HepG2 (cell line): ENCODE data around the gene MBD4. TPM values are rescaled to one million over a fixed set of nuclear protein-coding genes. Genes with fewer than 3 reads are reported as not detected.
A peak's percentile ranks its signal among the peaks of the same experiment; 100 is the strongest.

Experiments used
- ATAC-seq: fragments of 200-7000 bp; cut with Tn5 transposase; 3 replicates; pipeline ENCODE4 v1.9.1; 2020; ENCODE audit warnings: mild to moderate bottlenecking, moderate library complexity
- BruUV-seq: library from RNA; stranded (reverse); fragments of 400-500 nt; replicated peaks from 2 replicates; lab custom pipeline; 2021; lab: Mats Ljungman, UMichigan
- CTCF ChIA-PET: fragments of 300-600 bp; formaldehyde crosslinking; extraction: SDS; loops from one replicate; lab custom pipeline; 2021; ENCODE audit warnings: low total read pairs, inconsistent platforms, low intra/inter-chr PET ratio; lab: Yijun Ruan, JAX
- POLR2A ChIA-PET: fragments of 350-600 bp; sonication (Branson Sonifier 250); formaldehyde crosslinking; loops from one replicate; lab custom pipeline; 2020; ENCODE audit warnings: antibody characterized with exemption, inconsistent platforms; lab: Yijun Ruan, JAX
- DNase-seq: peaks from one replicate; pipeline ENCODE4 v3.0.0-alpha.2; 2015; ENCODE audit warnings: low spot score
- FAIRE-seq: peaks from 3 replicates; lab custom pipeline; 2011; peaks lifted over from hg19 to GRCh38; lab: Jason Lieb, UNC
- H2AFZ ChIP-seq: one replicate; pipeline ENCODE4 v1.6.1; 2011; ENCODE audit warnings: low read length, inconsistent platforms
- H3K27ac ChIP-seq: fragments of 300-600 bp; 3 replicates; pipeline ENCODE4 v1.8.0; 2011; ENCODE audit warnings: mixed run types, mild to moderate bottlenecking, mixed read lengths, low read length, inconsistent platforms; ENCODE audit not compliant: insufficient read depth; ENCODE audit errors: extremely low read length
- H3K27me3 ChIP-seq, 2 experiments: fragments of 200-600 bp in 1 of 2; 2 replicates in 1 of 2; 3 replicates in 1 of 2; pipeline versions ENCODE4 v1.6.0 to v1.8.0; 2011; ENCODE audit warnings: low read length in 2 of 2, mild to moderate bottlenecking in 2 of 2, moderate library complexity in 2 of 2, inconsistent platforms in 1 of 2; ENCODE audit not compliant: insufficient read depth in 2 of 2, control insufficient read depth in 1 of 2
- H3K36me3 ChIP-seq, 2 experiments: fragments of 200-600 bp in 1 of 2; replicated peaks in 1 of 2; 2 replicates in 1 of 2; 3 replicates in 1 of 2; pipeline versions ENCODE4 v1.5.1 to v1.8.0; 2011; ENCODE audit warnings: low read length in 2 of 2, inconsistent platforms in 1 of 2; ENCODE audit not compliant: insufficient read depth in 2 of 2, control insufficient read depth in 1 of 2
- H3K4me1 ChIP-seq: 2 replicates; pipeline ENCODE4 v1.5.1; 2012; ENCODE audit warnings: low read length, inconsistent platforms; ENCODE audit not compliant: insufficient read depth
- H3K4me2 ChIP-seq: 2 replicates; pipeline ENCODE4 v1.6.0; 2011; ENCODE audit warnings: low read depth, low read length, inconsistent platforms
- H3K4me3 ChIP-seq, 3 experiments: fragments of 200-600 bp in 1 of 3; sonication (generic), shearing (Covaris generic) in 1 of 3; replicated peaks in 1 of 3; 2 replicates each; pipeline ENCODE4 v1.5.1; 2011 to 2016; ENCODE audit warnings: low read length in 3 of 3, inconsistent platforms in 2 of 3, low read depth in 2 of 3, mild to moderate bottlenecking in 2 of 3, control low read depth in 1 of 3, mixed read lengths in 1 of 3; ENCODE audit not compliant: insufficient read depth in 1 of 3
- H3K79me2 ChIP-seq: one replicate; pipeline ENCODE4 v1.6.1; 2011; ENCODE audit warnings: low read length, inconsistent platforms; ENCODE audit not compliant: insufficient read depth
- H3K9ac ChIP-seq: 2 replicates; pipeline ENCODE4 v1.6.0; 2011; ENCODE audit warnings: mild to moderate bottlenecking, low read depth, low read length, inconsistent platforms; ENCODE audit not compliant: insufficient read depth
- H3K9me3 ChIP-seq: 2 replicates; pipeline ENCODE4 v1.5.1; 2012; ENCODE audit warnings: mild to moderate bottlenecking, low read length
- H4K20me1 ChIP-seq: 2 replicates; pipeline ENCODE4 v1.6.0; 2011; ENCODE audit warnings: inconsistent platforms, mild to moderate bottlenecking, low read length, moderate library complexity; ENCODE audit not compliant: insufficient read depth
- AGO1 ChIP-seq: fragments of 200-400 bp; formaldehyde crosslinking; IDR thresholded peaks from 2 replicates; pipeline ENCODE4 v1.6.1; 2017; ENCODE audit warnings: mild to moderate bottlenecking, low read depth, low read length, moderate library complexity; ENCODE audit not compliant: poor library complexity, severe bottlenecking
- ELF1 ChIP-seq: sonication (generic); formaldehyde crosslinking; IDR thresholded peaks from 2 replicates; pipeline ENCODE4 v1.4.0; 2020; ENCODE audit warnings: missing genetic modification reagents
- ELF3 ChIP-seq: IDR thresholded peaks from 2 replicates; pipeline ENCODE4 v1.6.1; 2016; ENCODE audit warnings: missing genetic modification reagents, missing compliant biosample characterization
- FOXM1 ChIP-seq: sonication (generic); formaldehyde crosslinking; IDR thresholded peaks from 2 replicates; pipeline ENCODE4 v1.5.0; 2020; ENCODE audit warnings: missing genetic modification reagents
- GABPA ChIP-seq, 2 experiments: IDR thresholded peaks; 2 replicates each; pipeline ENCODE4 v1.6.1; 2011 to 2016; ENCODE audit warnings: low read depth in 2 of 2, low read length in 1 of 2, missing biosample characterization in 1 of 2, missing genetic modification characterization in 1 of 2
- GLI4 ChIP-seq: sonication (generic); formaldehyde crosslinking; IDR thresholded peaks from 2 replicates; pipeline ENCODE4 v1.5.1; 2020; ENCODE audit warnings: missing genetic modification reagents, mild to moderate bottlenecking, moderate library complexity, borderline replicate concordance
- GTF2F1 ChIP-seq: fragments of 150-350 bp; IDR thresholded peaks from 2 replicates; pipeline ENCODE4 v1.6.1; 2014; ENCODE audit warnings: low read length
- HES4 ChIP-seq: sonication (generic); formaldehyde crosslinking; IDR thresholded peaks from 2 replicates; pipeline ENCODE4 v1.9.0; 2021; ENCODE audit warnings: mild to moderate bottlenecking, missing genetic modification reagents, borderline replicate concordance
- HMG20A ChIP-seq: IDR thresholded peaks from 2 replicates; pipeline ENCODE4 v1.6.1; 2016; ENCODE audit warnings: borderline replicate concordance
- KDM2A ChIP-seq: sonication (generic); formaldehyde crosslinking; IDR thresholded peaks from 2 replicates; pipeline ENCODE4 v1.4.0; 2020; ENCODE audit warnings: low read depth, missing genetic modification reagents, borderline replicate concordance
- MAFF ChIP-seq: IDR thresholded peaks from 2 replicates; pipeline ENCODE4 v1.6.1; 2011; ENCODE audit warnings: low read depth, low read length, improper control_type of control experiment
- MTF1 ChIP-seq: sonication (generic); formaldehyde crosslinking; IDR thresholded peaks from 2 replicates; pipeline ENCODE4 v1.5.0; 2020; ENCODE audit warnings: missing genetic modification reagents
- NFE2L1 ChIP-seq: sonication (generic); formaldehyde crosslinking; IDR thresholded peaks from 2 replicates; pipeline ENCODE4 v1.4.0; 2020; ENCODE audit warnings: missing genetic modification reagents, mild to moderate bottlenecking, borderline replicate concordance
- PITX1 ChIP-seq: sonication (generic); formaldehyde crosslinking; IDR thresholded peaks from 2 replicates; pipeline ENCODE4 v1.5.1; 2020; ENCODE audit warnings: mild to moderate bottlenecking, missing genetic modification reagents
- SNAI1 ChIP-seq: sonication (generic); formaldehyde crosslinking; IDR thresholded peaks from 2 replicates; pipeline ENCODE4 v1.5.0; 2020; ENCODE audit warnings: mild to moderate bottlenecking, missing genetic modification reagents, borderline replicate concordance
- SRSF9 ChIP-seq: fragments of 200-400 bp; formaldehyde crosslinking; IDR thresholded peaks from 2 replicates; pipeline ENCODE4 v1.6.1; 2018; ENCODE audit warnings: borderline replicate concordance, mild to moderate bottlenecking, low read depth, low read length; ENCODE audit not compliant: insufficient read depth, poor library complexity, severe bottlenecking
- THAP11 ChIP-seq: IDR thresholded peaks from 2 replicates; pipeline ENCODE4 v1.6.1; 2016; ENCODE audit warnings: missing biosample characterization, missing genetic modification reagents
- ZBTB20 ChIP-seq: sonication (generic); formaldehyde crosslinking; IDR thresholded peaks from 2 replicates; pipeline ENCODE4 v1.8.1; 2023; ENCODE audit warnings: missing genetic modification reagents, low read depth, mild to moderate bottlenecking, borderline replicate concordance
- ZMYM3 ChIP-seq: sonication (generic); formaldehyde crosslinking; IDR thresholded peaks from 2 replicates; pipeline ENCODE4 v1.5.1; 2020; ENCODE audit warnings: mild to moderate bottlenecking, missing genetic modification reagents
- ZMYM4 ChIP-seq: sonication (generic); formaldehyde crosslinking; IDR thresholded peaks from 2 replicates; pipeline ENCODE4 v1.8.1; 2023; ENCODE audit warnings: mild to moderate bottlenecking, missing genetic modification reagents
- ZNF644 ChIP-seq: IDR thresholded peaks from 2 replicates; pipeline ENCODE4 v1.6.1; 2016; ENCODE audit warnings: low read depth
- ZNF782 ChIP-seq: sonication (generic); formaldehyde crosslinking; IDR thresholded peaks from 2 replicates; pipeline ENCODE4 v1.4.0; 2020; ENCODE audit warnings: missing genetic modification reagents, mild to moderate bottlenecking, borderline replicate concordance
- ZNF83 ChIP-seq: sonication (generic); formaldehyde crosslinking; IDR thresholded peaks from 2 replicates; pipeline ENCODE4 v1.4.0; 2020; ENCODE audit warnings: missing genetic modification reagents, mild to moderate bottlenecking, borderline replicate concordance
- WGBS: methylation state at CpG from one replicate; pipeline ENCODE4 v1.1.6; 2017; ENCODE audit warnings: low lambda C conversion rate; 5-methylcytosine and 5-hydroxymethylcytosine counted together
- in situ Hi-C: cut with HindIII; loops from 2 replicates; pipeline ENCODE4 v1.10.0; 2017; ENCODE audit warnings: low pct_unique_long_range_greater_than_20kb; ENCODE audit not compliant: extremely low pct_ligation_motif_present
- intact Hi-C: fragments of 100-400 bp; cut with micrococcal nuclease; formaldehyde crosslinking; loops from one replicate; pipeline ENCODE4 v1.10.0; 2022; ENCODE audit not compliant: unreplicated experiment
- polyA plus RNA-seq, 8 experiments: library from polyadenylated mRNA; depleted of rRNA in 3 of 8; stranded (reverse) in 7 of 8; unstranded in 1 of 8; fragments of >200 nt; fragmentation: Illumina TruSeq in 4 of 8; extraction: Trizol in 4 of 8; gene quantifications; 2 replicates each; pipeline versions ENCODE4 v1.2.1 to v1.2.3, GENCODE V29; 2011 to 2016; ENCODE audit warnings: low read depth in 4 of 8, missing spikeins in 1 of 8, mixed read lengths in 1 of 8; ENCODE audit not compliant: insufficient read depth in 1 of 8
- total RNA-seq, 5 experiments: library from RNA; depleted of rRNA; stranded (reverse); fragments of >200 nt; fragmentation: Illumina TruSeq; extraction: Trizol; gene quantifications; 2 replicates each; pipeline ENCODE4 v1.2.3, GENCODE V29; 2016; ENCODE audit warnings: low read depth in 1 of 5
- TF ChIP-seq, protein P1 (sequence below): conservative IDR thresholded peaks from 2 replicates; pipeline ENCODE4 v1.6.1; 2018; ENCODE audit warnings: missing genetic modification reagents

Gene MBD4
- total and polyA plus RNA-seq, 2 of the 13 experiments (the other 11 are each of a cell fraction or from before 2014, with no cell fraction given) = 14.9 to 25.3 TPM

DNA sequence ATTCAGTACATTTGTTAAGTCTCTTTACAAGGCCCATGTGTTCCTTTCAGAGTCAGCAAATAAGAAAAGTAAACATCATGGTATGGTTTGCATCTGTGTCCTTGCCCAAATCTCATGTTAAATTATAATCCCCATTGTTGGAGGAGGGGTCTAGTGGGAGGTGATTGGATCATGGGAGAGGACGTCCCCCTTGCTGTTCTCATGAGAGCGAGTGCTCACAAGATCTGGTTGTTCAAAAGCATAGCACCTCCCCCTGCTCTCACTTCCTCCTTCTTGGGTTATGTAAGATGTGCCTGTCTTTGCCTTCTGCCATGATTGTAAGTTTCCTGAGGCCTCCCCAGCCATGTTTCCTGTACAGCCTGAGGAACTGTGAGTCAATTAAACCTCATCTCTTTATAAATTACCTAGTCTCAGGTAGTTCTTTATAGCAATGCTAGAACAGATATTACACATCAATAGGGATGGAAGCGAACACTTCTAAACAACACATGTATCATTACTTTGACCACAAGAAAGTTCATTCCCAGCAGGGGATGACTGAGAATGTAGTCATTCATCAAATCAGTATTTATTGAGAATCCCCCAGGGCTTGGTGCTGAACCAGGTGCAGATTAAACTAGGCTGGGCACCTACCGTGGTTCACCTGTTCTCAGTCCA is 15.4 kb downstream of the MBD4 start:
- peak overlapping the region; percentile 70 for H3K4me2 ChIP-seq
- TF ChIP-seq ZMYM3 (CRISPR knock-in tag) (peak; percentile 32; the same call in 1 of the 2 replicates), AGO1 (no peak), ZBTB20 (CRISPR knock-in tag) (0 out of 2 replicates have a peak, but pooled peaks have one; percentile 68), MAFF (peak; percentile 26; the same call in 1 of the 2 replicates), ELF3 (peak; percentile 82), NFE2L1 (CRISPR knock-in tag) (no peak), THAP11 (CRISPR knock-in tag) (0 out of 2 replicates have a peak, but pooled peaks have one; percentile 25), SNAI1 (CRISPR knock-in tag) (no peak), GTF2F1 (no peak), GABPA (IDR thresholded peaks at IDR 0.05; ENCODE audit: low read depth, low read length) (no peak), GABPA (CRISPR knock-in tag; IDR thresholded peaks at IDR 0.05; ENCODE audit: low read depth) (0 out of 2 replicates have a peak, but pooled peaks have one; percentile 15), GLI4 (no peak), ZNF644 (CRISPR knock-in tag) (peak; percentile 67; the same call in 1 of the 2 replicates), ELF1 (CRISPR knock-in tag) (no peak; the same call in 1 of the 2 replicates), HES4 (CRISPR knock-in tag) (no peak), ZNF83 (no peak), ZNF782 (CRISPR knock-in tag) (no peak), FOXM1 (CRISPR knock-in tag) (no peak), PITX1 (CRISPR knock-in tag) (peak; percentile 67; the same call in 1 of the 2 replicates), HMG20A (CRISPR knock-in tag) (no peak; the same call in 1 of the 2 replicates), MTF1 (CRISPR knock-in tag) (no peak), SRSF9 (no peak), KDM2A (no peak), ZMYM4 (0 out of 2 replicates have a peak, but pooled peaks have one; percentile 13)
- TF ChIP-seq, protein P1, sequence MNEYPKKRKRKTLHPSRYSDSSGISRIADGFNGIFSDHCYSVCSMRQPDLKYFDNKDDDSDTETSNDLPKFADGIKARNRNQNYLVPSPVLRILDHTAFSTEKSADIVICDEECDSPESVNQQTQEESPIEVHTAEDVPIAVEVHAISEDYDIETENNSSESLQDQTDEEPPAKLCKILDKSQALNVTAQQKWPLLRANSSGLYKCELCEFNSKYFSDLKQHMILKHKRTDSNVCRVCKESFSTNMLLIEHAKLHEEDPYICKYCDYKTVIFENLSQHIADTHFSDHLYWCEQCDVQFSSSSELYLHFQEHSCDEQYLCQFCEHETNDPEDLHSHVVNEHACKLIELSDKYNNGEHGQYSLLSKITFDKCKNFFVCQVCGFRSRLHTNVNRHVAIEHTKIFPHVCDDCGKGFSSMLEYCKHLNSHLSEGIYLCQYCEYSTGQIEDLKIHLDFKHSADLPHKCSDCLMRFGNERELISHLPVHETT = 0 out of 2 replicates have a peak, but pooled peaks have one; percentile 6

More for the DNA sequence above, 15.4 kb downstream of the MBD4 start:
- Histone ChIP-seq H2AFZ (peak overlapping the region; percentile 62), H3K36me3 (no peaks in the 10 kb centered on the region), H3K9ac (no peak overlapping the region), H3K27me3 (peaks cover 0 to 4% of the 10 kb centered on the region in 2 experiments; a peak in 2 of 5 replicates), H3K79me2 (no peaks in the 10 kb centered on the region), H3K9me3 (no peaks in the 10 kb centered on the region), H3K4me3 (peak overlapping the region in 2 of 3 experiments; percentile 42 to 56; a peak in 2 of 6 replicates), H3K27ac (no peak overlapping the region), H4K20me1 (no peaks in the 10 kb centered on the region), H3K4me1 (peaks cover 69% of the 10 kb centered on the region)
- intact Hi-C loops = no loop called here
- FAIRE-seq (peak; percentile 66), DNase-seq (peak; percentile 54), ATAC-seq (no peak)
- BruUV-seq = TSS peak; percentile 48
- in situ Hi-C loops = no loop called here
- WGBS = 17% methylated on average over 4 of the region's 4 CpGs
- ChIA-PET CTCF (no interaction called here), POLR2A (interaction anchor here (1.3 kb wide), 1 partner anchor 11 kb away, joined by 6 read pairs; no protein-coding TSS in a partner anchor)
